K562 (cell line): Measurements from ENCODE around the gene CD99L2.

Source experiments
- BACH1 ChIP-seq: fragments of 200-800 bp; sonication (Bioruptor generic); IDR thresholded peaks from 2 replicates; pipeline ENCODE4 v1.6.1; 2016; ENCODE audit warnings: missing genetic modification characterization, missing compliant biosample characterization
- EZH2 ChIP-seq: IDR thresholded peaks from 2 replicates; pipeline ENCODE4 v1.6.1; 2012; ENCODE audit warnings: low read depth, mild to moderate bottlenecking, inconsistent platforms, low read length, borderline replicate concordance
- FOS ChIP-seq: IDR thresholded peaks from 3 replicates; pipeline ENCODE4 v1.6.1; 2011; ENCODE audit not compliant: insufficient read length; ENCODE audit errors: extremely low read depth
- FOXA3 ChIP-seq, 2 experiments: fragments of 450-650 bp in 1 of 2; sonication (generic) in 1 of 2; formaldehyde crosslinking; IDR thresholded peaks in 1 of 2; conservative IDR thresholded peaks in 1 of 2; 2 replicates each; pipeline versions ENCODE4 v1.4.0 to v1.8.0; 2020 to 2022; ENCODE audit warnings: mild to moderate bottlenecking in 2 of 2, missing genetic modification reagents in 1 of 2
- JUND ChIP-seq, 2 experiments: IDR thresholded peaks; 2 replicates in 1 of 2; 3 replicates in 1 of 2; pipeline ENCODE4 v1.6.1; 2011; ENCODE audit warnings: borderline replicate concordance in 2 of 2, low read depth in 2 of 2, low read length in 2 of 2, improper control_type of control experiment in 1 of 2, missing biosample characterization in 1 of 2, missing genetic modification characterization in 1 of 2, missing genetic modification reagents in 1 of 2
- POLR2A ChIP-seq: fragments of 450-650 bp; conservative IDR thresholded peaks from 2 replicates; pipeline ENCODE4 v1.6.1; 2016
- SMAD3 ChIP-seq: fragments of 450-650 bp; formaldehyde crosslinking; conservative IDR thresholded peaks from 2 replicates; pipeline ENCODE4 v1.4.0; 2020; ENCODE audit warnings: mild to moderate bottlenecking
- SREBF2 ChIP-seq: sonication (generic); formaldehyde crosslinking; IDR thresholded peaks from 2 replicates; pipeline ENCODE4 v1.4.0; 2020; ENCODE audit warnings: mild to moderate bottlenecking, missing genetic modification reagents
- ZBTB7A ChIP-seq: IDR thresholded peaks from 2 replicates; pipeline ENCODE4 v1.6.1; 2011; ENCODE audit warnings: low read depth, mild to moderate bottlenecking, low read length, moderate library complexity, borderline replicate concordance; ENCODE audit not compliant: control insufficient read depth
- ZNF75A ChIP-seq: fragments of 450-650 bp; formaldehyde crosslinking; IDR thresholded peaks from 2 replicates; pipeline ENCODE4 v1.4.0; 2020; ENCODE audit warnings: mild to moderate bottlenecking
- TF ChIP-seq, protein P1 (sequence below), 2 experiments: fragments of 150-350 bp in 1 of 2; IDR thresholded peaks; 2 replicates each; pipeline ENCODE4 v1.6.1; 2012 to 2016; ENCODE audit warnings: low read depth in 2 of 2, low read length in 2 of 2, mild to moderate bottlenecking in 1 of 2, moderate library complexity in 1 of 2
- TF ChIP-seq, protein P2 (sequence below), 3 experiments: IDR thresholded peaks in 2 of 3; conservative IDR thresholded peaks in 1 of 3; 2 replicates each; pipeline ENCODE4 v1.5.1; 2011 to 2012; ENCODE audit warnings: low read length in 3 of 3, mild to moderate bottlenecking in 3 of 3, control low read depth in 2 of 3, improper control_type of control experiment in 1 of 3, inconsistent platforms in 1 of 3, low read depth in 1 of 3, mixed read lengths in 1 of 3, moderate library complexity in 1 of 3; ENCODE audit not compliant: insufficient read depth in 2 of 3

GRCh38 chrX:150934453-150934852 lies 36.0 kb upstream of the CD99L2 start:
- TF ChIP-seq POLR2A: no peak
- TF ChIP-seq JUND (IDR thresholded peaks at IDR 0.05; ENCODE audit: borderline replicate concordance, low read depth, low read length): no peak
- no peak for TF ChIP-seq JUND (tag; IDR thresholded peaks at IDR 0.05; ENCODE audit: borderline replicate concordance, low read depth, low read length)
- no peak for TF ChIP-seq ZNF75A (CRISPR knock-in tag)
- no peak for TF ChIP-seq SMAD3 (CRISPR knock-in tag)
- TF ChIP-seq, protein P1, sequence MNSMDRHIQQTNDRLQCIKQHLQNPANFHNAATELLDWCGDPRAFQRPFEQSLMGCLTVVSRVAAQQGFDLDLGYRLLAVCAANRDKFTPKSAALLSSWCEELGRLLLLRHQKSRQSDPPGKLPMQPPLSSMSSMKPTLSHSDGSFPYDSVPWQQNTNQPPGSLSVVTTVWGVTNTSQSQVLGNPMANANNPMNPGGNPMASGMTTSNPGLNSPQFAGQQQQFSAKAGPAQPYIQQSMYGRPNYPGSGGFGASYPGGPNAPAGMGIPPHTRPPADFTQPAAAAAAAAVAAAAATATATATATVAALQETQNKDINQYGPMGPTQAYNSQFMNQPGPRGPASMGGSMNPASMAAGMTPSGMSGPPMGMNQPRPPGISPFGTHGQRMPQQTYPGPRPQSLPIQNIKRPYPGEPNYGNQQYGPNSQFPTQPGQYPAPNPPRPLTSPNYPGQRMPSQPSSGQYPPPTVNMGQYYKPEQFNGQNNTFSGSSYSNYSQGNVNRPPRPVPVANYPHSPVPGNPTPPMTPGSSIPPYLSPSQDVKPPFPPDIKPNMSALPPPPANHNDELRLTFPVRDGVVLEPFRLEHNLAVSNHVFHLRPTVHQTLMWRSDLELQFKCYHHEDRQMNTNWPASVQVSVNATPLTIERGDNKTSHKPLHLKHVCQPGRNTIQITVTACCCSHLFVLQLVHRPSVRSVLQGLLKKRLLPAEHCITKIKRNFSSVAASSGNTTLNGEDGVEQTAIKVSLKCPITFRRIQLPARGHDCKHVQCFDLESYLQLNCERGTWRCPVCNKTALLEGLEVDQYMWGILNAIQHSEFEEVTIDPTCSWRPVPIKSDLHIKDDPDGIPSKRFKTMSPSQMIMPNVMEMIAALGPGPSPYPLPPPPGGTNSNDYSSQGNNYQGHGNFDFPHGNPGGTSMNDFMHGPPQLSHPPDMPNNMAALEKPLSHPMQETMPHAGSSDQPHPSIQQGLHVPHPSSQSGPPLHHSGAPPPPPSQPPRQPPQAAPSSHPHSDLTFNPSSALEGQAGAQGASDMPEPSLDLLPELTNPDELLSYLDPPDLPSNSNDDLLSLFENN (IDR thresholded peaks at IDR 0.05; ENCODE audit: low read depth in 2 of 2, low read length in 2 of 2): no peak
- TF ChIP-seq FOS: no peak
- TF ChIP-seq, protein P2, sequence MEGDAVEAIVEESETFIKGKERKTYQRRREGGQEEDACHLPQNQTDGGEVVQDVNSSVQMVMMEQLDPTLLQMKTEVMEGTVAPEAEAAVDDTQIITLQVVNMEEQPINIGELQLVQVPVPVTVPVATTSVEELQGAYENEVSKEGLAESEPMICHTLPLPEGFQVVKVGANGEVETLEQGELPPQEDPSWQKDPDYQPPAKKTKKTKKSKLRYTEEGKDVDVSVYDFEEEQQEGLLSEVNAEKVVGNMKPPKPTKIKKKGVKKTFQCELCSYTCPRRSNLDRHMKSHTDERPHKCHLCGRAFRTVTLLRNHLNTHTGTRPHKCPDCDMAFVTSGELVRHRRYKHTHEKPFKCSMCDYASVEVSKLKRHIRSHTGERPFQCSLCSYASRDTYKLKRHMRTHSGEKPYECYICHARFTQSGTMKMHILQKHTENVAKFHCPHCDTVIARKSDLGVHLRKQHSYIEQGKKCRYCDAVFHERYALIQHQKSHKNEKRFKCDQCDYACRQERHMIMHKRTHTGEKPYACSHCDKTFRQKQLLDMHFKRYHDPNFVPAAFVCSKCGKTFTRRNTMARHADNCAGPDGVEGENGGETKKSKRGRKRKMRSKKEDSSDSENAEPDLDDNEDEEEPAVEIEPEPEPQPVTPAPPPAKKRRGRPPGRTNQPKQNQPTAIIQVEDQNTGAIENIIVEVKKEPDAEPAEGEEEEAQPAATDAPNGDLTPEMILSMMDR (IDR thresholded peaks at IDR 0.05 in 2 of 3, conservative IDR thresholded peaks at IDR 0.05 in 1 of 3; ENCODE audit: insufficient read depth in 2 of 3, low read depth in 1 of 3, low read length in 3 of 3): no peak; a peak in 1 of 6 replicates
- TF ChIP-seq EZH2: no peak
- no peak for TF ChIP-seq FOXA3 (CRISPR knock-in tag; conservative IDR thresholded peaks at IDR 0.05 in 1 of 2, IDR thresholded peaks at IDR 0.05 in 1 of 2)
- TF ChIP-seq BACH1 (tag): no peak
- no peak for TF ChIP-seq SREBF2 (CRISPR knock-in tag)
- TF ChIP-seq ZBTB7A: no peak
